Measurements from ENCODE around the gene PODNL1.
"Not testable (repeated sequence)": the region's sequence is repeated elsewhere in the genome, so short reads cannot be mapped to it uniquely, and the experiment has no call there.

Gene PODNL1

DNA sequence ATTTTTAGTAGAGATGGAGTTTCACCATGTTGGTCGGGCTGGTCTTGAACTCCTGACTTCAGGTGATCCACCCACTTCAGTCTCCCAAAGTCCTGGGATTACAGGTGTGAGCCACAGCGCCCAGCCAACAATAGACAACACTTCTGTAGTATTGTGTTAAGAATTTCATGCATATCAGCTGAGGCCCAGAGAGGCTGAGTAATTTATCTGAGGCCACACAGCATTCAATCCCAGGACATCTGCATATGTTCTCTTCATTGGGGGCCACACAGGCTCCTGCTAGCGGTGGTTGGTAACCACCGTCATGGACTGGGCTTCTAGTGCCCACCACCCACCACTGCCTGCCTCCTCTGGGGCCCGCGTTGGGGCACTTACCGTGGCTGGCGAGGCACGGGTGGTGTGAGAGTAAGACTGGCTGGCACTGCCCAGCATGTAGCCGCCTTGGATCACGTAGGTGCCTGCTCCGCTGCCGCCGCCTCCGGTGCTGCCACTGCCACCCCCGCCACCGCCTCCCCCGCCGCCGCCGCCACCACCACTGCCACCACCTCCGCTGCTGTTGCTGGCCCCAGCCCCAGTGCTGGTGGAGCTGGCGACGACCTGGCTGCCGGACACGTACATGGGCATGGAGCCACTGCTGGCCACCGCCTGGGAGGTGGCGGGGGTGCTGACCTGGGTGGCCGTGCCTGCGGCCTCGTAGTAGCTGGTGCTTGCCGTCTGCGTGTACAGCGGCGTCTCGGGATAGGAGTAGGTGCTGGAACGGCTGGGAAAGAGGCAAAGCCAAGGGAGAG, 34.3 kb upstream of the PODNL1 start:
- DNase-seq, result no peak

DNA sequence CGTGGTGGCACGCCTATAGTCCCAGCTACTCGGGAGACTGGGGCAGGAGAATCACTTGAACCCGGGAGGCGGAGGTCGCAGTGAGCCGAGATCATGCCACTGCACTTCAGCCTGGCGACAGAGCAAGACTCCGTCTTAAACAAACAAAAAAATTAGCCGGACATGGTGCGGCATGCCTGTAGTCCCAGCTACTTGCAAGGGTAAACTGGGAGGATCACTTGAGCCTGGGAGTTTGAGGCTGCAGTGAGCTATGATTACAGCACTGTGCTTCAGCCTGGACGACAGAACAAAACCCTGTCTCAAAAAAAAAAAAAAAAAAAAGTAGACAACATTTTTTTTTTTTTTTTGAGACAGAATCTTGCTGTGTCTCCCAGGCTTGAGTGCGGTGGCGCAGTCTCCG, 33.7 kb upstream of the PODNL1 start:
- DNase-seq, result not testable (repeated sequence)

DNA sequence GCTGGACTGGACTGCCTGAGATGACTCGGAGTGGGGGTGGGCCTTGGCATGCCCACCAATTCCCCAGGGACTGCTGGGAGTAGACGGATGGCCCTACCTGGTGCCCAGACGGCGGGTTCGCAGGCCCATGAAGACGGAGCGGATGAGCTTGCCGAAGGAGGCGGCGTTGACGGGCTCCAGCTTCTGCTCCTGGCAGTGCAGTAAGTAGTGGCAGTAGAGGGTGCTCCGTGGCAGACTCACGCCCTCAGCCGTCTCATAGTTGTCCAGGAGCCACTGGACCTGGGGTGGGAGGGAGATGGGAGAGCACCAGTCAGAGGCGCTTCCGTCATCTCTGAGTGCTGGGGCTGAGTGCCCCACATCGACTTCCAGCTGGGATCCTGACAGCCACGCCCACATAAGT, 31.7 kb upstream of the PODNL1 start:
- no peak for DNase-seq

DNA sequence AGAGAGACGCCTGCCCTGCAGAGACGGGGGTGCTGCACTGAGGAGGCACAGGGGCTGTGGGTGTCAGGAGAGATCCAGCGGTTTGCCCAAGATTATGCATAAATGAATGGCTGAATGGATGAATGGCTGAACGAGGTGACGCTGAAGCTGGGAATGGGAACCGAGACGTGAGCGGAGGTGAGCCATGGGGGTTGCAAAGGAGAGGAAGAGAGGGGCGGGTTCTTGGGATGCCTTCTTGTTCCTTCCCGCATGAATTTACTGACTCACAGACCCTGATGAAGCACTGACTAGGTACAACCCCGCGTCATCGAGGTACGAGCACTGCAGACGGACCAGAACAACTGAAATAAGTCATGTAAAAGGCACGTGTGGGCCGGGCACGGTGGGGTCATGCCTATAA, 30.8 kb upstream of the PODNL1 start:
- DNase-seq, result no peak

DNA sequence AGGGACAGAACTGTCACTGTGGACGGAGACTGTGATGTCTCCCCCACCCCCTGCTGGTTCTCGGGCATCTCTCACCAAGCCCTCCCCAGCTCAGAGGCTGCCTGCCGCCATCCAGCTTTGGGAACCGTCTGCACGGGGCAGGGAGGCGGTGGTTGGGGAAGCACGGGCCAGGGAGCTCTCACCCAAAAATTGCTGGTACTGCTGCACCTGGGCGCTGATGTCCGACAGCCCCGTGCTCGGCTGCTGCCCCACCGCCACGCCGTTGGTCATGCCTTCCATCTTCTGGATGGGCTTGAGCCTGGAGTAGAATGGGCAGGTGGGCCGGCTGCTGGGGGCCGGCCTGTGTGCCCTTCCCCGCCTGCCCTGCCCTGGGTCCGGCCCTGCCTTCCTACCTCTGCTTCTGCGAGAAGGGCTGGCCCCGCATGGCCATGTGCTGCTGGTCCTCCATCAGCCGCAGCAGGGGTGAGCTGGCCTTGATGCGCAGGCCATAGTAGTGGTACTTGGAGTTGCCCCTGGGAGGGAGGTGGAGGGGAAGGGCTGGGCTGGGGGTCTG, 30.2 kb upstream of the PODNL1 start:
- DNase-seq, result no peak

DNA sequence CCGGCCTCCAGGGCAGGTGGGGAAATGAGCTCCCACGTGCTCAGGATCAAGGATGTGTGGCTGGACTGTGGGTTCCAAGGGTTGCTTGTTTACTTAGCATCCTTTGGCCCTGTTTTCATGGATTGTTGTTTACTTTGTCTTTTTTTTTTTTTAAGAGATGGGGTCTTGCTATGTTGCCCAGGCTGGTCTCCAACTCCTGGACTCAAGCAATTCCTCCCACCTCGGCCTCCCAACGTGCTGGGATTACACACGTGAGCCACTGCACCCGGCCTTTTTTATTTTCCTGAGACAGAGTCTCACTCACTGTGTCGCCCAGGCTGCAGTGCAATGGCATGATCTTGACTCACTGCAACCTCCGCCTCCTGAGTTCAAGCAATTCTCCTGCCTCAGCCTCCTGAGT, 29.0 kb upstream of the PODNL1 start:
- not testable (repeated sequence) for DNase-seq

DNA sequence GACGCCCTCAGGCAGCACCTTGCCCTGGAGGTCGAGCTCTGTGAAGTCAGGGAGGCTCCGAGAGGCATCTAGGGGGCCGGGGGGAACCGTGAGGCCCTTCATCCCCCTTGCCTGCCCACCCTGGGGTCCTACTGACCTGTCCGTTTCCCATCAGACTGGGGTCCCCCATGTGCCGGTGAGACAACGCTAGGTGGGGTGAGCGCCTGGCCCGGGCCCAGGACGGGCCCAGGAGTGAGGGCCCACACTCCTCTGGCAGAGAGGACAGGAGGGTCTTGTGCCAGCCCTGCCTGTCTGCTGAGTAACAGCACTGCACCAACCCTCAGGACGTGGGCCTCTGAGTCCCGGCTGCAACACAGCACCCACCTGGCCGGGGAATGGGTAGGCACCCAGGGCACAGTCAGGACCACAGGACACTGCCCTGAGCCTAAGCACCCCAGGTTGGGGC, 28.5 kb upstream of the PODNL1 start:
- DNase-seq, result no peak

DNA sequence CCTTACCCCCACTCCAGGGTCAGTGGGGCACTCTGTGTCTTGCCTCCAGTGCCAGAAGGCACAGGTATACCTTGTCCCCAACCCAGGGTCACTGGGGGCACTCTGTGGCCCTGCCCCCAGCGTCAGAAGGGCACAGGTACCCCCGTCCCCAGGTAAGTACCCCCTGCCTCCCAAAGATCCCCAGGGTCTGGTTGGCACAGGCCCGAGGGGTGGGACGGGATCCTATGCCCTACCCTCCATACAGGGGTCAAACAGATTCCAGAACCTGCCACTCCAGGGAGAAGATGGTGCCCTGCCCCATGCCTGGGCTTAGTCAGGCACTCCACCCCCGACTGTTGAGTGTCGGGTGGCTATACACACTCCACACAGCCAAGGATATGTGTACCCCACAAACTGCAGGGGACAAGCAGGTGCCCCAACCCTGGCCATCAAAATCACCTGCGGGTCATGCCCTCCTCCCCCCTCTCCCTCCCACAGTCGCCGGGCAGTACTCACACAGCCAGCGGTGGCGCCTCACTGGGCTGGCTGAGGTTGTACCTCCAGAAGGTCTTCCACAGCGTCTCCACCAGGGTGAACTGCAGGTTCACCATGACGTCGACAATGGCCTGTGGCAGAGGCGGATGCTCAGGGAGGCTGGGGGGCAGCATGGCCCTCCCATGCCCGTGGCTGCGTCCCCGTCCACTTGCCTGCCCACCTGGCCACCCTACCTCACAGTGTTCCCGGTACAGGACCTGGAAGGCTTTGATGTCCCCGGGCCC, 27.9 kb upstream of the PODNL1 start:
- DNase-seq, result no peak

DNA sequence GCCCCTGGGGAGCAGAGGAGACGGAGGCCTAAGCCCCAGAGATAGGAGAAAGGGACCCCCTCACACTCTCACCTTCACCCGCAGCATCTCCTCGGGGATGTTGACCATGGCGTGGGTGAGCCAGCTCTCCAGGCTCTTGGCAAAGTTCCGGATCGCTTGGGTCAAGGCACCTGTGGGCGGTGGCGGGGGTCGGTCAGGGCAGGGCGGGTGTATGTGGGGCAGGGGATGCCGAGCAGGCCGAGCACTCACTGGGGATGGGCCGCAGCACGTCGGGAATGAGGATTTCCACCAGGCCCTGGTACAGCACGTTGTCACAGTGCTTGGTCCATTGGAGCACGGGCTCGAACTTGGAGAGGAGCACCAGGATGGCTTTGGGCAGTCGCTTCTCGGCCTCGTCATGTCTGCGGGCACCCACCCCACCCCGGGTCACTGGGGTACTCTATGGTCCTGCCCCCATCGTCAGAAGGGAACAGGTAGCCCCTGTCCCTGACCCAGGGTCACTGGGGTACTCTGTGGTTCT, 27.2 kb upstream of the PODNL1 start:
- DNase-seq, result no peak

DNA sequence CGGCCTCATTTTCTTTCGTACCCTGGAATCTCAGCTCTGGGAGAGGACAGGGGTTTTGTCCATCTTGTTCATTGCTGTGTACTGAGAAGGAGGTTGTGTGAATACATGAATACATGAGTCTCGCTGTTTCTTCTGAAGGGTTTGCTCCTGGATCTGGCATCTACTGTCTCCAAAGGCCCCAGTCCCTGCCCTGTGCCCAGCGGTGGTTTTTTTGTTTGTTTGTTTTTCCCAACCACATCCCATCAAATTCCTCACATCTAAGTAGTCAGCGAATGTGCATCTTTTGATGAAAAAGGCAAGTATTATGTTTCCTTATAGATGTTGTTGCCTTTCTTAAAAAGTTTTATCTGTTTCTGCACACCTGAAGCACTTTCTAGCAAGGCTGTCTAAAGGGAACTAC, 26.6 kb upstream of the PODNL1 start:
- no peak for DNase-seq

DNA sequence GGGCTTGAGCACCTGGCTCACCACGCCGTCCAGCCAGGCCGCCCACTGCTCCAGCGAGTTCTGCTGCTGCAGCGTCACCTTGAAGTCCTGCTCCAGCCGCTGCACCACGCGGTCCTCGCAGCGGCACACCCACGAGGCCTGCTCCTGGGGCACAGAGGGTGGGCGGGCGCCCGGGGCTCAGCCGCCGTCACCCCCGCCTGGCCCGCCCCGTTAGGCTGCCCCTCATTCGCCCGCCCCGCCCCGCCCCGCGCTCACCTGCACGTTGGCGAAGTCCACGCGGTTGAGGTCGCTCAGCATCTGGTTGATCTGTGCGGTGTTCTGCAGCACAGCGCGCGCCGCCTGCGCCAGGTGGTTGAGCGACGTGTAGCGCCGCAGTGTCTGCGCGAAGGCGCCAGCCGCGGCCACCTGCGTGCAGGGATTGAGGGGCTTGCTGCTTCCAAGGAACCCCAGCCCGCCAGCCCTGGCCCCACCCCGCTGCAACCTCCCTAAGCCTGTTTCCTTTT, 25.4 kb upstream of the PODNL1 start:
- DNase-seq, result no peak

DNA sequence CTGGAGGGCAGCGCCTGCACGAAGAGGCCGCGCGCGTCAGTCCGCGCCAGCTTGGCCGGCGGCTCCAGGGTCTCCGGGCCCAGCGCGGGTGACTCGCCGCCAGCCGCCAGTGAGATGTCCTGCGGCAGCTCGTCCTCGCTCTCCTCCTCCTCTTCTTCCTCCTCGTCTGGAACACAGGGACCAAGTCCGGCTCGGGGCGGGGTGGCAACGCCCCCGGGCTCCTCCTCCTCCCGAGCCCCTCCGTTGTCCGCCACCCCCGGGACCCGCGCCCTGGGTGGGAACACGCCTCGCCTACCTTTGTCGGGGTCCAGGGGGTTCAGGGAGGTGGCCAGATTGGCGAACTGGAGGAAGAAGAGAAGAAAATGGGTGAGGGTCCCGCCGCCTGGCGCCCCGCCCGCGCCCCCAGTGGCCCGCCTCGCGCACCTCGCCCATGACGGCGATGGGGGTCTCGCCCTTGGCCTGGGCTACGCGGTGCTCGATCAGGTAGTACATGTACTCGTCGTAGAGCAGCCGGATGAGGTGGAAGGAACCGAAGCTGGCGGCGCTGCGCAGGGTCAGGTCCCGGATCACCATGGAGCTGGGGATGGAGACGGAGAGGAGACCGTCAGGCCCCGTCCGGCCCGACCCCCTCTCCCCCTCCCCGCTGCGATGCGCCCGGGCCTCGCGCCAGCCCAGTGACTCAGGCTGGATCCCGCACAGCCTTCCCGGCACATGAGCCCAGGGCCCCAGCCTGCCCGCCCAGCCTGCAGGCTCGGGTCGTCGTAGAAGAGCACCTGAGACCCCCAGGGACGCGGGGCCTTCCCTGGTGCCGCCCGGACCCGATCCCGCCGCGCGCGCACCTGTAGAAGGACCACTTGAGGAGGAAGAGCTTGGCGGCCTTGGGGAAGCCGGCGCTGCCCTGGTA, 24.7 kb upstream of the PODNL1 start:
- peak; percentile 81 for DNase-seq

DNA sequence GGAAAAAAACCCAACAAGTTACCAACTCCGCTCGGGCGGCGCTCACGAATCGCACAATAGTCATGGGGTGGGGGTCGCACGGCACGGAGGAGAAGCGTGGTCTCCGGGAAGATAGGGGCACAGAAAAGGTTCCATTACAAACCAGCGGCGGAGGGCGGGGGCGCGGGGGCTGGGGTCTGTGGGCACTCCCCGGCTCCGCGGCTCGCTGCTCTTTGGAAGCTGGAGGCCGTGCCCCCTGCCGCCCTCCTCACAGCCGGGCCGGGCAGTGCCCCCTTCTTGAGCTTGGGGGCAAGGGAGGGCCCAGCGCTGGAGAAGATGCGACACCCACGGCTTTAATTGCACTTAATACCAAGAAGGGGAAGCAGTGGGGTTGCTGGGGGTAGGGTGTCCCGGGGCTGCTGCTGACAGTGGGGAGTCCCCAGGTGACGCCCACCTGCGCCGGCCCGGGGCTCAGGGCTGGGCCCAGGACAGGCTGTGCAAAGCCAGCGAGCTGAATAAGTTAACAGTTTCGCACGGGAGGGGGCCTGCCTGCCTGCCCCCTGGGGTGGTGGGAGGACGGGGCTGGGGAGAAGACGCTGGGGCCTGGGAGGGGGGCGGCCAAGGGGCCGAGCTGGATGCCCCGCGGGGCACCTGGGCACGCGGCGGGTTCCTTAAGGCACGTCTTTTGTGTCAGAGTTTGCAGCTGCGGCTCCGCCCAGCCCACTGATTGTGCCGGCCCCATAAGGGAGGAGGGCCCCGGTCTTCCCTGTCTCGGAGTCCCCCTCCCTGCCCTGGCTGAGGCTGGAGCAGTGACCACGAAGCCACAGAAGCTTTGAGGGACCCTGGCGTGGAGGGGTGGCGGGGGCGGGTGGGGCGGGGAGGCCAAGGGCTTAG, 23.8 kb upstream of the PODNL1 start:
- DNase-seq, result peak; percentile 79

DNA sequence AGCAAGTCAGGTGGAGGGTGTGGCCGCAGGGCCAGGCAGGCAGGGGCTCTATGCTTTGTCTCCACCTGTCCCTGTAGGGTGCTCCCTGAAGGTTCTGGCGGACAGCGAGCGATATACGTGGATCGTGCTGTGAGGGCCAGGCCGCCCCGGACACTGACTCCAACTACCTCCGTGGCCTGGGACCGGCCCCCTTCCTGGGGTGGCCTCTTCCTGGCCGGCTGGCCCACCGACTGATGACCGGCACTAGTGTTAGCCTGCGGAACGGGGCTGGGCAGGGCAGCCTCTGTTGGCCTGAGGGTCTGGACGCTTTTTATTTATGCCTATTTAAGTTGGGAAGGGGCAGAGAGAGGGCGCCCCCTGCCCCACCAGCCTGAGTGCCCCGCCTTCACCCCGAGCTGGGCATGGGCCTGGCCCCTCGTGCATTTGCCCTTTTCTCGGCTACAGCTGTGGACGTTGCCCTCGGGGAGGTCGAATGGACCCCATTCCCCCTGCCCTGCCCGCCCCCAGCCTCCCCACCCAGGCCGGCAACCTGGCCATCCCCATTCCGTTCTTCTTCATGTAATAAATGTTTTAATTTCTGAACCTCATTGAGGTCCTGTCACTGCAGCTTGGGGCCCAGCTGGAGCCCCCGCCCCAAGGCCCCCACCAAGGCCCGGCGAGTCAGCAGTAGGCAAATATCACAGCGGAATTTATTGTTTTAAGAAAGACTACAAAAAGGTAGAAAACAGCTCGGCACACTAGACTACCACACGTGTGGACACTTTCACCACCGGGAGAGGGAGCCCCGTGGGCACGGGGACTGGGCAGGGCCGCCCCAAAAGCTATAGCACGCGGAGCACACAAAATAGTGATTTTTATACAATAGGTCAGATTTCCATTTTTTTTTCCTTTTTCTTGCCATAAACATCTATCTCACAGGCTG, 22.9 kb upstream of the PODNL1 start:
- DNase-seq, result no peak

DNA sequence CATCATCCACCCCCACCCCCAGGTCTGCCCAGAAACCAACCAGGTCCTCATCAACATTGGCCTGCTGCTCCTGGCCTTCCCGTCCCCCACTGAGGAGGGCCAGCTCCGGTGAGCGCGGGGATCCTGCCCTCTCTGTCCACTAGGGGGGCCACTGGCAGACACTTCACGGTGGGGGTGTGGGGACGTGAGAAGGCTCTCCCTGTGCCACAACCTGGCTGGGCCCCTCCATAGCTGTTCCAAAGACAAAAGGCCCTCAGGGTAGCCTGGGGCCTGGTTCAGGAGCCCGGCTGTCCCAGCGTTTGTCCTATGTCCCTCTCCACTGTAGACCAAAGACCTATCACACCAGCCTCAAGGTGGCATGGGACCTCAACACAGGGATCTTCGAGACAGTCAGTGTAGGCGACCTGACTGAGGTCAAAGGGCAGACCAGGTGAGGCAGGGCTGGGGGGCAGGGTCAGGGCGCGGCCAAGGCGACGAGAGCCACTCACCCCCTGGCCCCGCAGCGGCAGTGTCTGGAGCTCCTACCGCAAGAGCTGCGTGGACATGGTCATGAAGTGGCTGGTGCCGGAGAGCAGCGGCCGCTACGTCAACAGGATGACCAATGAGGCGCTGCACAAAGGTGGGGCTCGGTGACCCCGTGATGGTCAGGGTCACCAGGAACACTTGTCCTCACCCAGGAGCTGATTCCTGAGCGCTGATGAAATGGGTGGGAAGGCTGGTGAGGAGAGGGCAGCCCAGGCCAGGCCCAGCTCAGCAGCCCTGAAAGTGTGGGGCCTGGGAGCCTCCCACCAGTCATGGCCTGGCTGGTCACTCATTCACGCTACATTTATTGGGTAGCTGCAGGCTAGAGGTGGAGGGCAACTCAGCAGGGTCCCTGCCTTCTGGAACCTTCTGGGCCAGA, 22.0 kb upstream of the PODNL1 start:
- peak; percentile 37 for DNase-seq

DNA sequence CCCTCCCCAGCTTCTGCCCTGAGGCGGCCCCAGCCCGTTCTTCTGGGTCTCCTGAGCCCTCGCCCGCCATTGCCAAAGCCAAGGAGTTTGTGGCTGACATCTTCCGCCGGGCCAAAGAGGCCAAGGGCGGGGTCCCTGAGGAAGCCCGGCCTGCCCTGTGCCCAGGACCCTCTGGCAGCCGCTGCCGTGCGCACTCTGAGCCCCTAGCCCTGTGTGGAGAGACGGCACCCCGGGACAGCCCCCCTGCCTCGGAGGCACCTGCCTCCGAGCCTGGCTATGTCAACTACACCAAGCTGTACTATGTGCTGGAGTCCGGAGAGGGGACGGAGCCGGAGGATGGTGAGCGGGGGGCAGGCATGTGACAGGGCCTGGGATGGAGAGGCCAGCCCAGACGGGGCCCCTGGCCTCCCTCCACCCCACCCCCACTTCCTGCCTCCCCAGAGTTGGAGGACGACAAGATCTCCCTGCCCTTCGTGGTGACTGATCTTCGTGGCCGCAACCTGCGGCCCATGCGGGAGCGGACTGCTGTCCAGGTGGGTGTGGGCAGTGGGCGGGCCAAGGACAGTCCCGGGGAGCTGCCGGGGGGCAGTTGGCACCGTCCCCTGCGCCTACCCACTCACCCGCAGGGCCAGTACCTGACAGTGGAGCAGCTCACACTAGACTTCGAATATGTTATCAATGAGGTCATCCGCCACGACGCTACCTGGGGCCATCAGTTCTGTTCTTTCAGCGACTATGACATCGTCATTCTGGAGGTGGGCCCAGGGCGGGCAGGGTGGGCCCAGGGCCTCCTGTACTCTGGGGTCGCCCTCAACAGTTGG, 21.1 kb upstream of the PODNL1 start:
- DNase-seq, result no peak

DNA sequence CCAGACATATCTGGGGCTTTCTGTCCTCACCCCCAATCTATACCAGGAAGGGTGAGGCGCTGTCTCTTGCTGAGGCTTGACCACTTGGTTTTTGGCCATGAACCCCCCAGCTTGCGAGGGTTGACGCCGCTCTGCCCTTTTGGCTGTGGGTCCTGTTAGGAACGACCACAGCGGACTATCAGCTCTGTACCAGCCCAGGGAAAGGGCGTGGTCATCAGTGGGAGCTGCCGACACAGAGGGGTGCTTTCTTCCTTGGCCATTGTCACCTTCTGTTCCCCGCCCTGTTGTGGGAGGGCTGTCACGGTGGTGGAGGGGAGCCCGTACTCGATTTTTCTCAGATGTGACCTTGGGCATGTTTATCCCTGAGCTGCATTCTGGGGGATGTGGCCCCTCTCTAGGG, 19.8 kb upstream of the PODNL1 start:
- DNase-seq, result no peak

DNA sequence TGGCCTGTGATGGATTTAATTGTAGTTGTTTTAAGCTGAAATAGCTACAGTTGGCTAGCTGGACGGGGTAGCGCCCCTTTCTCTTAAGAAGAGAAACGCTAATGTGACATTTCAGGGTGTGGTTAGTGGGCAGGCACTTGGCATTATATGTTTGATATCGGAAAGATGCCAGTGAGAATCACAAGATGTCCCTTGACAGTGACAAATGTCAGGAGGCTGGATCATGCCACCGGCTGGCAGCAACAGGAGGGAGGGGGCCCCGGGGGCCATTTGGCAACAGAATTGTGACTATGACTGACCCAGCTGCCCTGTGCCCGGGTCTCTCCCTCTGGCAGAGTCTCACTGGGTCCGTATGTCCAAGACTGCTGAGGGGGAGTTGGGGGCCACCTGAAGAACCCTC, 18.8 kb upstream of the PODNL1 start:
- no peak for DNase-seq

Data from left hindlimb (tissue), 1 donor.